ENCODE results near the gene NPAS3.

Gene NPAS3

GRCh38 chr14:33767586-33768457, 829.1 kb downstream of the NPAS3 start:
- H3K4me3 ChIP-seq (ENCODE audit: low read depth, low read length): no peak overlapping the region
- ChIA-PET CTCF (interaction anchor here (0.7 kb wide), 1 partner anchor 533 kb away, joined by 3 read pairs; no protein-coding TSS in a partner anchor), POLR2A (no interaction called here)
- no peaks in the 10 kb centered on the region for H3K36me3 ChIP-seq (ENCODE audit: control insufficient read depth in 2 of 2, insufficient read depth in 1 of 2, low read length in 2 of 2)
- peaks cover 9% of the 10 kb centered on the region for H3K4me1 ChIP-seq (ENCODE audit: control insufficient read depth, insufficient read depth, low read length)
- no peak overlapping the region for H3K27ac ChIP-seq (ENCODE audit: extremely low read depth, low read depth, low read length)
- no peak for TF ChIP-seq ZSCAN30 (tag by site-specific recombination; IDR thresholded peaks at IDR 0.05)
- TF ChIP-seq, protein P1, sequence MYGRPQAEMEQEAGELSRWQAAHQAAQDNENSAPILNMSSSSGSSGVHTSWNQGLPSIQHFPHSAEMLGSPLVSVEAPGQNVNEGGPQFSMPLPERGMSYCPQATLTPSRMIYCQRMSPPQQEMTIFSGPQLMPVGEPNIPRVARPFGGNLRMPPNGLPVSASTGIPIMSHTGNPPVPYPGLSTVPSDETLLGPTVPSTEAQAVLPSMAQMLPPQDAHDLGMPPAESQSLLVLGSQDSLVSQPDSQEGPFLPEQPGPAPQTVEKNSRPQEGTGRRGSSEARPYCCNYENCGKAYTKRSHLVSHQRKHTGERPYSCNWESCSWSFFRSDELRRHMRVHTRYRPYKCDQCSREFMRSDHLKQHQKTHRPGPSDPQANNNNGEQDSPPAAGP (tag by site-specific recombination; IDR thresholded peaks at IDR 0.05): no peak
- TF ChIP-seq, protein P2, sequence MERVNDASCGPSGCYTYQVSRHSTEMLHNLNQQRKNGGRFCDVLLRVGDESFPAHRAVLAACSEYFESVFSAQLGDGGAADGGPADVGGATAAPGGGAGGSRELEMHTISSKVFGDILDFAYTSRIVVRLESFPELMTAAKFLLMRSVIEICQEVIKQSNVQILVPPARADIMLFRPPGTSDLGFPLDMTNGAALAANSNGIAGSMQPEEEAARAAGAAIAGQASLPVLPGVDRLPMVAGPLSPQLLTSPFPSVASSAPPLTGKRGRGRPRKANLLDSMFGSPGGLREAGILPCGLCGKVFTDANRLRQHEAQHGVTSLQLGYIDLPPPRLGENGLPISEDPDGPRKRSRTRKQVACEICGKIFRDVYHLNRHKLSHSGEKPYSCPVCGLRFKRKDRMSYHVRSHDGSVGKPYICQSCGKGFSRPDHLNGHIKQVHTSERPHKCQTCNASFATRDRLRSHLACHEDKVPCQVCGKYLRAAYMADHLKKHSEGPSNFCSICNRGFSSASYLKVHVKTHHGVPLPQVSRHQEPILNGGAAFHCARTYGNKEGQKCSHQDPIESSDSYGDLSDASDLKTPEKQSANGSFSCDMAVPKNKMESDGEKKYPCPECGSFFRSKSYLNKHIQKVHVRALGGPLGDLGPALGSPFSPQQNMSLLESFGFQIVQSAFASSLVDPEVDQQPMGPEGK (tag by site-specific recombination; IDR thresholded peaks at IDR 0.05): no peak
- no peaks in the 10 kb centered on the region for H3K9me3 ChIP-seq (ENCODE audit: control insufficient read depth, insufficient read depth, low read depth, low read length)

DNA sequence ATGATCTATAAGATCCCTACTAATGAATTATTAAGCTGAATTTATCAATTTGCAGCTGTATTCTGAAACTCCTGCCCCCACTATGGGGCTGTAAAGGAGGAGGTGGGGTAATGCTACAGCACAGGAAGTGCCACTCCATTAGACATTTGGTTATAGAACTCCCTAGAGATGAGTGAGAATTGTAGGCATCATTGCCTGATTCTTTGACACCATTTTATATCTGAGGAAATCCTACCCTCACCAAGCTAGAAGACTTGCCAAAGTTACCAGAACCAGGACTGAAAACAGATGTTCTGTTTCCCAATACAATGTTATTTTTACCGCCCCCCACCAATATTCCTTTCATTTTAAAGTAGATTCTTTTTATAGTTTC, 829.8 kb downstream of the NPAS3 start:
- POLR2A ChIA-PET: no interaction called here
- Histone ChIP-seq H3K4me1 (ENCODE audit: control insufficient read depth, insufficient read depth, low read length) (peaks cover 9% of the 10 kb centered on the region), H3K9me3 (ENCODE audit: control insufficient read depth, insufficient read depth, low read depth, low read length) (no peaks in the 10 kb centered on the region), H3K36me3 (ENCODE audit: control insufficient read depth in 2 of 2, insufficient read depth in 1 of 2, low read length in 2 of 2) (no peaks in the 10 kb centered on the region), H3K4me3 (ENCODE audit: low read depth, low read length) (no peak overlapping the region), H3K27ac (ENCODE audit: extremely low read depth, low read depth, low read length) (no peak overlapping the region)
- TF ChIP-seq ZNF362 (tag by site-specific recombination; IDR thresholded peaks at IDR 0.05) (no peak), ZNF623 (tag by site-specific recombination; IDR thresholded peaks at IDR 0.05) (no peak), ZNF664 (tag by site-specific recombination; IDR thresholded peaks at IDR 0.05) (no peak), ZNF48 (tag by site-specific recombination; IDR thresholded peaks at IDR 0.05) (no peak), ZNF146 (tag by site-specific recombination; IDR thresholded peaks at IDR 0.05) (no peak), ZBTB7A (tag by site-specific recombination; IDR thresholded peaks at IDR 0.05; ENCODE audit: low read depth) (no peak), ZNF175 (tag by site-specific recombination; IDR thresholded peaks at IDR 0.05) (no peak), ZBTB8A (tag by site-specific recombination; IDR thresholded peaks at IDR 0.05) (no peak), ZNF112 (tag by site-specific recombination; IDR thresholded peaks at IDR 0.05) (no peak), ZNF610 (tag by site-specific recombination; IDR thresholded peaks at IDR 0.05; ENCODE audit: borderline replicate concordance) (no peak), ZNF138 (tag by site-specific recombination; IDR thresholded peaks at IDR 0.05; ENCODE audit: borderline replicate concordance) (no peak), ZNF777 (tag by site-specific recombination; IDR thresholded peaks at IDR 0.05; ENCODE audit: borderline replicate concordance) (no peak), ZNF423 (tag by site-specific recombination; IDR thresholded peaks at IDR 0.05) (no peak), TCF7L2 (IDR thresholded peaks at IDR 0.05; ENCODE audit: borderline replicate concordance, low read depth, low read length) (no peak), ZBTB26 (tag by site-specific recombination; optimal IDR thresholded peaks at IDR 0.05) (no peak), ZNF626 (tag by site-specific recombination; IDR thresholded peaks at IDR 0.05) (no peak), ZNF658 (tag by site-specific recombination; IDR thresholded peaks at IDR 0.05) (no peak)
- TF ChIP-seq, protein P3, sequence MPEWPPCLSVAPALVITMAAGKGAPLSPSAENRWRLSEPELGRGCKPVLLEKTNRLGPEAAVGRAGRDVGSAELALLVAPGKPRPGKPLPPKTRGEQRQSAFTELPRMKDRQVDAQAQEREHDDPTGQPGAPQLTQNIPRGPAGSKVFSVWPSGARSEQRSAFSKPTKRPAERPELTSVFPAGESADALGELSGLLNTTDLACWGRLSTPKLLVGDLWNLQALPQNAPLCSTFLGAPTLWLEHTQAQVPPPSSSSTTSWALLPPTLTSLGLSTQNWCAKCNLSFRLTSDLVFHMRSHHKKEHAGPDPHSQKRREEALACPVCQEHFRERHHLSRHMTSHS (tag by site-specific recombination; IDR thresholded peaks at IDR 0.05): no peak
- CTCF ChIA-PET: interaction anchor here (0.7 kb wide), 1 partner anchor 533 kb away, joined by 3 read pairs; no protein-coding TSS in a partner anchor
